HFFc6 (cell line): Measurements from ENCODE around the gene WTAP. TPM values are rescaled to one million over a fixed set of nuclear protein-coding genes. Genes with fewer than 3 reads are reported as not detected.
A peak's percentile ranks its signal among the peaks of the same experiment; 100 is the strongest.

ENCODE experiments used
- DNase-seq: peaks from one replicate; pipeline ENCODE4 v3.0.0-alpha.2; 2018
- H3K27ac Mint-ChIP-seq: 2 replicates; pipeline ENCODE4 v1.8.0; 2020; ENCODE audit warnings: mild to moderate bottlenecking, mixed read lengths
- H3K27me3 Mint-ChIP-seq: 2 replicates; pipeline ENCODE4 v1.8.0; 2021; ENCODE audit warnings: mild to moderate bottlenecking, moderate library complexity, mixed read lengths; ENCODE audit not compliant: insufficient read depth
- H3K36me3 Mint-ChIP-seq: 2 replicates; pipeline ENCODE4 v1.8.0; 2021; ENCODE audit warnings: low read depth, mixed read lengths
- H3K4me1 Mint-ChIP-seq: 2 replicates; pipeline ENCODE4 v1.8.0; 2020; ENCODE audit warnings: low read depth, mixed read lengths
- H3K4me3 Mint-ChIP-seq: 2 replicates; pipeline ENCODE4 v1.8.0; 2020; ENCODE audit warnings: mild to moderate bottlenecking, moderate library complexity, mixed read lengths
- H3K9me3 Mint-ChIP-seq: 2 replicates; pipeline ENCODE4 v1.8.0; 2020; ENCODE audit warnings: mild to moderate bottlenecking, mixed read lengths
- total RNA-seq, 6 experiments: library from RNA; stranded (reverse); fragmentation: NEBNext Ultra II Directional; extraction: Animal tissue kit (Norgen Biotek cat#: 25700); gene quantifications; 2 replicates in 1 of 6; 3 replicates in 5 of 6; pipeline ENCODE4 v1.2.3, GENCODE V29; 2021
- TF ChIP-seq, protein P1 (sequence below): fragments of 200-600 bp; sonication (generic); IDR thresholded peaks from 2 replicates; pipeline ENCODE4 v1.5.0; 2021; ENCODE audit warnings: antibody characterized with exemption, mild to moderate bottlenecking

Gene WTAP
- total RNA-seq, 6 experiments from 2014 or later: 64.0 to 73.5 (median 68.7) TPM

DNA sequence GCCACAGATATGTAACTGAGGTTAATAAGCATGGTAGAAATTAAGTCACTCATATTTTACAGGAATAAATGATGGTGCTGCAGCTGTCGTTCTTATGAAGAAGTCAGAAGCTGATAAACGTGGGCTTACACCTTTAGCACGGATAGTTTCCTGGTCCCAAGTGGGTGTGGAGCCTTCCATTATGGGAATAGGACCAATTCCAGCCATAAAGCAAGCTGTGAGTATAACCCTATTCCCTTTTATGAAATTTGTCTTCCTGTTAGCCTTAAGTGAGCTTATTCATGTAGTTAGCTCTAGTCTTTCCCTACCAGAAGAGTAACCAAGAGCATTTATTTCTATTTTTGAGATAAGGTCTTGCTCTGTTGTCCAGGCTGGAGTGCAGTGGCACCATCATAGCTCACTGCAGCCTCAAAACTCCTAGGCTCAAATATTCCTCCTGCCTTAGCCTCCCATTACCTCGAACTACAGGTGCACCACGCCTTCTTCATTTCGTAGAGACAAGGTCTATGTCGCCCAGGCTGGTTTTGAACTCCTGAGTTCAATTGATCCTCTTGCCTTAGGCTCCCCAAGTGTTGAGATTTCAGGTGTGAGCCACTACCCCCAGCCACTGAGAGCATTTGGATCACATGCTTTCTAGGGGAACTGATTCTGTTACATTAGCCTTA lies 50.1 kb downstream of the WTAP start:
- Mint-ChIP-seq H3K36me3 (peaks cover 22% of the 10 kb centered on the region), H3K4me1 (peaks cover 19% of the 10 kb centered on the region), H3K27me3 (no peaks in the 10 kb centered on the region), H3K27ac (peak overlapping the region; percentile 36; the same call in 1 of the 2 replicates), H3K4me3 (no peak overlapping the region), H3K9me3 (no peaks in the 10 kb centered on the region)
- DNase-seq: no peak
- TF ChIP-seq, protein P1, sequence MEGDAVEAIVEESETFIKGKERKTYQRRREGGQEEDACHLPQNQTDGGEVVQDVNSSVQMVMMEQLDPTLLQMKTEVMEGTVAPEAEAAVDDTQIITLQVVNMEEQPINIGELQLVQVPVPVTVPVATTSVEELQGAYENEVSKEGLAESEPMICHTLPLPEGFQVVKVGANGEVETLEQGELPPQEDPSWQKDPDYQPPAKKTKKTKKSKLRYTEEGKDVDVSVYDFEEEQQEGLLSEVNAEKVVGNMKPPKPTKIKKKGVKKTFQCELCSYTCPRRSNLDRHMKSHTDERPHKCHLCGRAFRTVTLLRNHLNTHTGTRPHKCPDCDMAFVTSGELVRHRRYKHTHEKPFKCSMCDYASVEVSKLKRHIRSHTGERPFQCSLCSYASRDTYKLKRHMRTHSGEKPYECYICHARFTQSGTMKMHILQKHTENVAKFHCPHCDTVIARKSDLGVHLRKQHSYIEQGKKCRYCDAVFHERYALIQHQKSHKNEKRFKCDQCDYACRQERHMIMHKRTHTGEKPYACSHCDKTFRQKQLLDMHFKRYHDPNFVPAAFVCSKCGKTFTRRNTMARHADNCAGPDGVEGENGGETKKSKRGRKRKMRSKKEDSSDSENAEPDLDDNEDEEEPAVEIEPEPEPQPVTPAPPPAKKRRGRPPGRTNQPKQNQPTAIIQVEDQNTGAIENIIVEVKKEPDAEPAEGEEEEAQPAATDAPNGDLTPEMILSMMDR: no peak

DNA sequence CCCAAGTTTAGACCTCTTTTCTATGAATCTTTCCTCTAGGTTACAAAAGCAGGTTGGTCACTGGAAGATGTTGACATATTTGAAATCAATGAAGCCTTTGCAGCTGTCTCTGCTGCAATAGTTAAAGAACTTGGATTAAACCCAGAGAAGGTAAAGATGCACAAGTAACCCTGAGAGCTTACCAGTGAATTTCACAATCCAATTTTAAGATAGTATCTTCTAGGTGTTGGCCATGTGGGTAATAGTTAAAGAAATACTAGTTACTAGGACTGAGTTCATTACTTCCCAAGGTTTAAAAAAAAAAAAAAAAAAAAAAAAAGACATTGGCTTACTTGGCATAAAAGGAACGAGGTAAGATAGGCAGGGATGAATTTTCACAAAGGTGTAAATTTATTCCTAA lies 50.8 kb downstream of the WTAP start:
- peaks cover 30% of the 10 kb centered on the region for H3K36me3 Mint-ChIP-seq
- H3K9me3 Mint-ChIP-seq: no peaks in the 10 kb centered on the region
- no peak overlapping the region for H3K4me3 Mint-ChIP-seq
- peaks cover 26% of the 10 kb centered on the region for H3K4me1 Mint-ChIP-seq
- no peaks in the 10 kb centered on the region for H3K27me3 Mint-ChIP-seq
- no peak for DNase-seq
- TF ChIP-seq, protein P1: no peak
- H3K27ac Mint-ChIP-seq: peak overlapping the region; percentile 27; the same call in 1 of the 2 replicates

DNA sequence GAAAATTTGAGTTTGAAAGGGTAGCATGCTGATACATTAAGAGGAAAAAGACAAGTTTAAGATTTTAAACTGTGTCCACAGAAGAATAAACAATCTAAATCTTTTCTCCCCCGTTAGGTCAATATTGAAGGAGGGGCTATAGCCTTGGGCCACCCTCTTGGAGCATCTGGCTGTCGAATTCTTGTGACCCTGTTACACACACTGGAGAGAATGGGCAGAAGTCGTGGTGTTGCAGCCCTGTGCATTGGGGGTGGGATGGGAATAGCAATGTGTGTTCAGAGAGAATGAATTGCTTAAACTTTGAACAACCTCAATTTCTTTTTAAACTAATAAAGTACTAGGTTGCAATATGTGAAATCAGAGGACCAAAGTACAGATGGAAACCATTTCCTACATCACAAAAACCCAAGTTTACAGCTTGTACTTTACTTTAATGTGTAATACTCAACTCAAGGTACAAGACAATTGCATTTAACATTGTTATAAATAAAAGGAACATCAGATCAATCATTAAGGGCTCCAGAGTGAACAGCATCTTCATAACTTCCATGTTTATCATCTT lies 51.3 kb downstream of the WTAP start:
- no peaks in the 10 kb centered on the region; the same call in 1 of the 2 replicates for H3K27me3 Mint-ChIP-seq
- no peak overlapping the region for H3K4me3 Mint-ChIP-seq
- TF ChIP-seq, protein P1: no peak
- H3K9me3 Mint-ChIP-seq: no peaks in the 10 kb centered on the region
- DNase-seq: no peak
- H3K36me3 Mint-ChIP-seq: peaks cover 30% of the 10 kb centered on the region
- peaks cover 27% of the 10 kb centered on the region for H3K4me1 Mint-ChIP-seq
- peak overlapping the region; percentile 27; the same call in 1 of the 2 replicates for H3K27ac Mint-ChIP-seq

DNA sequence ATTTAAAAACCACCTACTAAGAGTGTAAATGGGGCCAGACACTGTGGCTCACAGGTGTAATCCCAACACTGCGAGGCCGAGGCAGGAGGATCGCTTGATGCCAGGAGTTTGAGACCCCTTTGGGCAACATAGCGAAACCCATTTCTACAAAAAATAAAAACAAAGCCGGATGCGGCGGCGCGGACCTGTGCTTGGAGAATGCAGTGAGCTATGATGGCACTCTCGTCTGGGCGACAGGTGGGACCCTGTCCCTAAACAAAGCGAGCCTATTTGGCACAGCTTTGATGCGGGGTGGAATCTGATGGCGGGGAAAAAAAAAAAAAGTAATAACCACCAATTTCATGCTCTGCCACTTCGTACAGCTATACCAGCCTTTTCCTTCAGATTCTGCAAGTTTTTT lies 61.0 kb downstream of the WTAP start:
- H3K36me3 Mint-ChIP-seq: peaks cover 50% of the 10 kb centered on the region
- peak overlapping the region; percentile 94 for H3K27ac Mint-ChIP-seq
- peak overlapping the region; percentile 93 for H3K4me3 Mint-ChIP-seq
- H3K9me3 Mint-ChIP-seq: no peaks in the 10 kb centered on the region
- DNase-seq: no peak
- TF ChIP-seq, protein P1: no peak
- H3K27me3 Mint-ChIP-seq: peaks cover 6% of the 10 kb centered on the region; the same call in 1 of the 2 replicates
- H3K4me1 Mint-ChIP-seq: peaks cover 46% of the 10 kb centered on the region

DNA sequence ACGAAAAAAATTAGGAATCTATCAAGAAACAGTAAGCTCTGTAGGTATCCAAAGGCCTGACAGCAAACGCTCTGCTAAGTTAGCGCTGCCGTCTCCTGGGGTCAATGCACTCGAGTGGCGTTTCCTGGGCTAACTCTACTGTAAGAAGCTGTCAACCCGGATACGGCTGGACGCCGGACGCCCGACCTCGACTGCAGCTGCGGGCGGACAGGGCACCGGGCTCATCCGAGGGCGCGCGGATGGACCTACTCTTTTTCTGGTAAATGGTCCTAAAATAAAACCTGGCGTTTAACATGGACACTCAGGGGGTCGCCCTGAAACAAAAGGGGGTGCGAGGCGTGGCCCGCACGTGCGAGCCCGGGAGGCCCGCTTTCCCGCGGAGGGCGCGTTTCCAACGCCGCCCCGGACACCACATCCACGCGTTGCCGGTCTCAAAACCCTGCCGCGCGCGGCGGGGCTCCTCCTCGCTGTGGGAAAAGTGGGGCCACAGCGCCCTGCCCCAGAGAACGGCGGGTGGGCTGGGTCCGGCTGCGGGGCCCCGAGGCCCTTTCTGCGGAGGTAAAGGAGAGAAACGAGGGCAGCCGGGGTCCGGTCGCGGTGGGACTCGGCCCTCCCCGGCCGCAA lies 61.6 kb downstream of the WTAP start:
- peak overlapping the region; percentile 94 for H3K27ac Mint-ChIP-seq
- TF ChIP-seq, protein P1: no peak
- peaks cover 46% of the 10 kb centered on the region for H3K4me1 Mint-ChIP-seq
- H3K4me3 Mint-ChIP-seq: peak overlapping the region; percentile 93
- DNase-seq: peak; percentile 16
- peaks cover 50% of the 10 kb centered on the region for H3K36me3 Mint-ChIP-seq
- H3K9me3 Mint-ChIP-seq: no peaks in the 10 kb centered on the region
- peaks cover 6% of the 10 kb centered on the region; the same call in 1 of the 2 replicates for H3K27me3 Mint-ChIP-seq
